ENCODE results near the gene TBC1D4.

DNA sequence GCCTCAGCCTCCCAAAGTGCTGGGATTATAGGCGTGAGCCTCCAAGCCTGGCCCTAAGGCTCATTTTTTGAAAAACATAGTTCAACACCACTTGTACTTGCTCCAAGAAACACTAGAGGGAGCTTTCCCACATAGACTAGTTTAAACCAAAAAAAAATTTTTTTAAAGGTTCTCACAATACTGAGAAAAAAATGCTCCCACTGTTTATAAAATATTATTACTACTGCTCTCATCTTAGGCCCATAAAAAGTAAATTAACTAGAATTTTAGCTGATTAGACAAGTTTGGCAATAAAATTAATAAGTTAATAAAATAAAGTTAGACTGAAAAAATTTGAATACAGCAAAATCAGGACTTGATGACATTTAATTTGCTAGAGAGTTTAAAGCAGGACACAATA lies 109.5 kb downstream of the TBC1D4 start:
- TF ChIP-seq, protein P1, sequence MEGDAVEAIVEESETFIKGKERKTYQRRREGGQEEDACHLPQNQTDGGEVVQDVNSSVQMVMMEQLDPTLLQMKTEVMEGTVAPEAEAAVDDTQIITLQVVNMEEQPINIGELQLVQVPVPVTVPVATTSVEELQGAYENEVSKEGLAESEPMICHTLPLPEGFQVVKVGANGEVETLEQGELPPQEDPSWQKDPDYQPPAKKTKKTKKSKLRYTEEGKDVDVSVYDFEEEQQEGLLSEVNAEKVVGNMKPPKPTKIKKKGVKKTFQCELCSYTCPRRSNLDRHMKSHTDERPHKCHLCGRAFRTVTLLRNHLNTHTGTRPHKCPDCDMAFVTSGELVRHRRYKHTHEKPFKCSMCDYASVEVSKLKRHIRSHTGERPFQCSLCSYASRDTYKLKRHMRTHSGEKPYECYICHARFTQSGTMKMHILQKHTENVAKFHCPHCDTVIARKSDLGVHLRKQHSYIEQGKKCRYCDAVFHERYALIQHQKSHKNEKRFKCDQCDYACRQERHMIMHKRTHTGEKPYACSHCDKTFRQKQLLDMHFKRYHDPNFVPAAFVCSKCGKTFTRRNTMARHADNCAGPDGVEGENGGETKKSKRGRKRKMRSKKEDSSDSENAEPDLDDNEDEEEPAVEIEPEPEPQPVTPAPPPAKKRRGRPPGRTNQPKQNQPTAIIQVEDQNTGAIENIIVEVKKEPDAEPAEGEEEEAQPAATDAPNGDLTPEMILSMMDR (IDR thresholded peaks at IDR 0.05): no peak
- TF ChIP-seq POLR2A (IDR thresholded peaks at IDR 0.05): no peak
